IPS DF 6.9 (cell line): ENCODE results near the gene ONECUT1.

ENCODE experiments used
- DNase-seq: peaks from one replicate; pipeline ENCODE4 v3.0.0-alpha.2; 2013; ENCODE audit warnings: low read depth, low spot score
- H3K27ac ChIP-seq: one replicate; pipeline ENCODE4 v1.5.1; 2013; ENCODE audit warnings: low read length, control low read depth
- H3K27me3 ChIP-seq: 2 replicates; pipeline ENCODE4 v1.6.1; 2013; ENCODE audit warnings: mild to moderate bottlenecking, low read length; ENCODE audit not compliant: control insufficient read depth, insufficient read depth
- H3K36me3 ChIP-seq: 2 replicates; pipeline ENCODE4 v1.6.1; 2013; ENCODE audit warnings: low read length; ENCODE audit not compliant: control insufficient read depth, insufficient read depth
- H3K4me1 ChIP-seq: 2 replicates; pipeline ENCODE4 v1.6.1; 2013; ENCODE audit warnings: low read length; ENCODE audit not compliant: control insufficient read depth, insufficient read depth
- H3K4me3 ChIP-seq: 2 replicates; pipeline ENCODE4 v1.5.1; 2013; ENCODE audit warnings: mild to moderate bottlenecking, low read length
- H3K9me3 ChIP-seq: 2 replicates; pipeline ENCODE4 v1.6.1; 2013; ENCODE audit warnings: low read length, inconsistent platforms; ENCODE audit not compliant: control insufficient read depth, insufficient read depth
- WGBS: extraction: QIAGEN DNeasy Blood & Tissue Kit; methylation state at CpG from one replicate; pipeline ENCODE4 v1.1.7; 2013; ENCODE audit warnings: mixed read lengths, missing lambda C conversion rate; ENCODE audit not compliant: insufficient read length, insufficient coverage; 5-methylcytosine and 5-hydroxymethylcytosine counted together

The ONECUT1 gene

GRCh38 chr15:52787549-52788098 lies 2.5 kb downstream of the ONECUT1 start:
- H3K4me1 ChIP-seq, result peaks cover 22% of the 10 kb centered on the region

DNA sequence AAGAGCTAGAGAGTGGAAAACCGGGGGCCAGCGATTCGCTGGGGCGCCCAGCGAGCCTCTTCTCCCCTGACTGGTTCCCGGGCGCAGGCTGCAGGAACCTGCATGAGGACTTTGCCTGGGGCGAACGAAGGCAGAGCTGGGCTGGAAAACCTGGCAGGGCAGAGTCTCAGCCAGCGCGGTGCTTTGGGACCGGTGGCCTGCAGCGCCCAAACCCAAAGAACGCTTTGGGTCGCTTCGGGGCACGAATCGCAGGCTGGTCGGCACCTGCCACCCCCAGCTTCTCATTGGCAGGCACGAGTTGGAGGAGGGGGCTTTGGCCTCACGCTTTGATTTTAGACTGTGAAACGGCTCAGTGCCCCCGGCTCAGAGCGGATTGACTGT lies 3.0 kb downstream of the ONECUT1 start:
- no peaks in the 10 kb centered on the region for H3K9me3 ChIP-seq
- peak overlapping the region; percentile 19; the same call in 1 of the 2 replicates for H3K4me3 ChIP-seq
- H3K36me3 ChIP-seq, result no peaks in the 10 kb centered on the region
- peaks cover 70% of the 10 kb centered on the region for H3K27me3 ChIP-seq
- WGBS, result no CpG with 5 or more reads among the region's 24 CpGs
- no peak for DNase-seq
- H3K27ac ChIP-seq, result no peak overlapping the region
- H3K4me1 ChIP-seq, result peaks cover 22% of the 10 kb centered on the region

More at GRCh38 chr15:52787549-52788098, 2.5 kb downstream of the ONECUT1 start:
- Histone ChIP-seq H3K36me3 (no peaks in the 10 kb centered on the region), H3K9me3 (no peaks in the 10 kb centered on the region), H3K4me3 (no peak overlapping the region; the same call in 1 of the 2 replicates), H3K27me3 (peaks cover 70% of the 10 kb centered on the region), H3K27ac (no peak overlapping the region)
- no CpG with 5 or more reads among the region's 27 CpGs for WGBS
- no peak for DNase-seq

- Histone ChIP-seq H3K27ac (no peak overlapping the region), H3K4me3 (peak overlapping the region; percentile 3; the same call in 1 of the 2 replicates), H3K27me3 (peaks cover 66% of the 10 kb centered on the region), H3K9me3 (no peaks in the 10 kb centered on the region), H3K36me3 (no peaks in the 10 kb centered on the region), H3K4me1 (peaks cover 20% of the 10 kb centered on the region)
- WGBS, result no CpG with 5 or more reads among the region's 28 CpGs
- DNase-seq, result no peak
Observed at GRCh38 chr15:52786436-52787122, 3.6 kb downstream of the ONECUT1 start.

DNA sequence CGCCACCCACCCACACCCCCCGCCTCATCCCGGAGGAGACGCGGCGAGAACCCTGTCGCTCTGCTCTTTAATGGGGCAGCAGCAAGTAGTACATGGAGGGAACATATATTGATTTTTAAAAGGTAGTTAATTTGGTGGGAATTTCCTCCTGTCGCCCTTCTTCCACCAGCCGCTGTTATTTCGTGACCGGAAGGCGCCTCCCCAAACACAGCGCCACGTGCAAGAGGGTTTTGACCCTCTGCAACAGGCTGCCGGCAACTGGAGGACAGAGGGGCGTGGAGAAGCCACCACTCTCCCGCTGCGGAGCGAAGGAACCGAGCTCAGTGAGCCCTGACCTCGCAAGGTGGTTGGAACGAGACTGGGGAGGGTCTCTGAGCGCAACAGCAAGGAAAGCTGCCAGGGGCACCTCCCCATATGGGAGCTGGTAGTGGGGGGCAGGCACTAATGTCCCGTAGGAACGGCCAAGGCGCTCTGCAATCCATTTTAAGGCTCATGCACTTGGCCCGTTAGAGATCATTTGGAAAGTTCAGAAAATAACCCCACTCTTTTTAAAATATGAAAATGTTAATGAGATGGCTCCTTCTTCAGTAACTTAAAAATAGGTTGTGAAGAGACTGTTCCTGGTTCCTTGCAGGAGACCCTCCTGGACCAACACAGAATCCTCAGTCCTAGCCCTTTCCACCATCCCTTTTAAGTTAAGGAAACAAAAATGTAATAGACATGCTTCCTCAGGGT lies 4.3 kb downstream of the ONECUT1 start:
- Histone ChIP-seq H3K4me1 (peaks cover 18% of the 10 kb centered on the region), H3K27ac (no peak overlapping the region), H3K36me3 (no peaks in the 10 kb centered on the region), H3K27me3 (peaks cover 60% of the 10 kb centered on the region), H3K9me3 (no peaks in the 10 kb centered on the region), H3K4me3 (no peak overlapping the region; the same call in 1 of the 2 replicates)
- WGBS, result no CpG with 5 or more reads among the region's 27 CpGs
- no peak for DNase-seq

GRCh38 chr15:52784799-52785671 lies 5.1 kb downstream of the ONECUT1 start:
- no peaks in the 10 kb centered on the region for H3K36me3 ChIP-seq
- H3K27me3 ChIP-seq, result peaks cover 60% of the 10 kb centered on the region
- no CpG with 5 or more reads among the region's 64 CpGs for WGBS
- H3K27ac ChIP-seq, result no peak overlapping the region
- DNase-seq, result no peak
- peak overlapping the region; percentile 26; the same call in 1 of the 2 replicates for H3K4me3 ChIP-seq
- no peaks in the 10 kb centered on the region for H3K9me3 ChIP-seq
- H3K4me1 ChIP-seq, result peaks cover 18% of the 10 kb centered on the region

DNA sequence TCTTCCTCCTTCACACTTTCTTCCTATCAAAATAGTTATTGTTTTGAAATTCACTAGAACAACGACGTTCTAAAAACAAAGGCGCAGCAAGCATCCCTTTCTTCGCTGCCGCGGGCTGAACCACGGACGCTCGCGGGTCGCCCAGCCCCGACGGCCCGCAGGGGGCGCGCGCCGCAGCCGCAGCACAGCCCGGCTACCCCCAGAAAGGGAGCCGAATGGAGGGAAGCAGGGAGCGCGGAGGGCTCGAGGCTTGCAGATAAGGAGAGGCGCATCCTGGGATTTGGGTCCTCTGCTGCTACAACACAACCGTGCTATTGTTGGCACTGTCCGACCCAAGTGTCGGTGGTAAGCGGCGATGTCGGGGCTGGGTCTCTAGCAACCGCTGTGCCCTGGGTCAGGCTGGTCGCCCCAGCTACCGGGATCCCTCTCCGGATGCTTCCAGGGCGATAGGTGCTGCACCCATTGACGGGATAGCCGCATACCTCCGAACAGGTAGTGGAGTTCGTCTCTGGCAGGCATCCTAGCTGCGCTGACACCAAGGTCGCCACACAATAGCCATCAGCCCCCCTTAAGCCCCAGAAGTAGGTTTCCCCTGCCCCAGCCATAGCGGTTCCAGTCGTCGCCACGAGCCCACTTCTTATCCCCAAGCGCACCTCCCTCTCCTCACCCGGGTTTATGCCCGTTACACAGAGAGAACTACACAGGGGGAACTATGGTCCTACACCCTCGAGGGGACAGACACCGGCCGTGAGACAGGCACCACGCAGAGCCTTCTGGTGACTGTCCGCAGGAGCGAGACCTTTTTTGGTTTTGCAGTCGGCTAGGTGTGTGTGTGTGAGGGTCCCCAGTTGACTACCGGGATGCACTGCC lies 6.0 kb downstream of the ONECUT1 start:
- Histone ChIP-seq H3K4me1 (peaks cover 13% of the 10 kb centered on the region), H3K27me3 (peaks cover 52% of the 10 kb centered on the region), H3K9me3 (no peaks in the 10 kb centered on the region), H3K27ac (no peak overlapping the region), H3K36me3 (no peaks in the 10 kb centered on the region), H3K4me3 (peak overlapping the region; percentile 23; the same call in 1 of the 2 replicates)
- WGBS, result no CpG with 5 or more reads among the region's 57 CpGs
- no peak for DNase-seq

- Histone ChIP-seq H3K4me1 (peaks cover 13% of the 10 kb centered on the region), H3K9me3 (no peaks in the 10 kb centered on the region), H3K36me3 (no peaks in the 10 kb centered on the region), H3K27ac (no peak overlapping the region), H3K4me3 (peak overlapping the region; percentile 23; the same call in 1 of the 2 replicates), H3K27me3 (peaks cover 44% of the 10 kb centered on the region)
- no peak for DNase-seq
- WGBS, result no CpG with 5 or more reads among the region's 34 CpGs
Observed at GRCh38 chr15:52783191-52783829, 6.8 kb downstream of the ONECUT1 start.

- Histone ChIP-seq H3K27ac (no peak overlapping the region), H3K9me3 (no peaks in the 10 kb centered on the region), H3K4me1 (peaks cover 11% of the 10 kb centered on the region), H3K4me3 (no peak overlapping the region), H3K27me3 (peaks cover 36% of the 10 kb centered on the region), H3K36me3 (no peaks in the 10 kb centered on the region)
- WGBS, result no CpG with 5 or more reads among the region's 1 CpG
- DNase-seq, result no peak
Observed at GRCh38 chr15:52782514-52782913, 7.6 kb downstream of the ONECUT1 start.
